SH-SY5Y (cell line): ENCODE measurements around the gene LSM14A.

ENCODE experiments used
- GATA2 ChIP-seq: IDR thresholded peaks from 2 replicates; pipeline ENCODE4 v1.6.1; 2011; ENCODE audit warnings: mild to moderate bottlenecking, low read depth, low read length
- GATA3 ChIP-seq: IDR thresholded peaks from 2 replicates; pipeline ENCODE4 v1.6.1; 2011; ENCODE audit warnings: low read depth, mild to moderate bottlenecking, low read length, moderate library complexity

The LSM14A gene

GRCh38 chr19:34254698-34255432, 82.6 kb downstream of the LSM14A start:
- no peak for TF ChIP-seq GATA3
- no peak for TF ChIP-seq GATA2

- TF ChIP-seq GATA3, result no peak
- TF ChIP-seq GATA2, result peak; percentile 29; the same call in 1 of the 2 replicates
Measured at GRCh38 chr19:34255546-34255945, 83.2 kb downstream of the LSM14A start.

GRCh38 chr19:34256835-34257558, 84.7 kb downstream of the LSM14A start:
- TF ChIP-seq GATA2, result no peak
- no peak for TF ChIP-seq GATA3

GRCh38 chr19:34257559-34257924, 85.2 kb downstream of the LSM14A start:
- no peak for TF ChIP-seq GATA2
- no peak for TF ChIP-seq GATA3

- TF ChIP-seq GATA2 (no peak), GATA3 (no peak)
Measured at GRCh38 chr19:34259367-34260095, 87.2 kb downstream of the LSM14A start.

- TF ChIP-seq GATA3 (no peak), GATA2 (no peak)
Measured at GRCh38 chr19:34260771-34261173, 88.5 kb downstream of the LSM14A start.

GRCh38 chr19:34261334-34262109, 89.2 kb downstream of the LSM14A start:
- TF ChIP-seq GATA3 (no peak), GATA2 (no peak)

GRCh38 chr19:34263745-34264237, 91.5 kb downstream of the LSM14A start:
- TF ChIP-seq GATA3 (no peak), GATA2 (no peak)

- TF ChIP-seq GATA2, result no peak
- TF ChIP-seq GATA3, result no peak
Measured at GRCh38 chr19:34265221-34265650, 92.9 kb downstream of the LSM14A start.

GRCh38 chr19:34269081-34269480, 96.8 kb downstream of the LSM14A start:
- TF ChIP-seq GATA2 (no peak), GATA3 (no peak)

GRCh38 chr19:34269489-34269888, 97.2 kb downstream of the LSM14A start:
- TF ChIP-seq GATA3 (no peak), GATA2 (no peak)

GRCh38 chr19:34269968-34270621, 97.8 kb downstream of the LSM14A start:
- TF ChIP-seq GATA2 (no peak), GATA3 (no peak)

GRCh38 chr19:34273121-34273520, 100.8 kb downstream of the LSM14A start:
- TF ChIP-seq GATA2 (no peak), GATA3 (no peak)

GRCh38 chr19:34274284-34274826, 102.1 kb downstream of the LSM14A start:
- TF ChIP-seq GATA2 (no peak), GATA3 (no peak)
